ENCODE measurements around the gene SLC51B. TPM values are rescaled to one million over a fixed set of nuclear protein-coding genes. Genes with fewer than 3 reads are reported as not detected.

Gene SLC51B
- total and polyA plus RNA-seq, 2 of the 4 experiments (the other 2 are of a cell fraction): not detected

GRCh38 chr15:65085990-65086679 lies 40.9 kb downstream of the SLC51B start (continued):
- TF ChIP-seq MAFK (IDR thresholded peaks at IDR 0.05; ENCODE audit: low read depth, low read length): no peak

- Histone ChIP-seq H3K9me1 (ENCODE audit: insufficient read depth, low read length) (no peaks in the 10 kb centered on the region), H2AK9ac (replicated peaks; ENCODE audit: low read depth, low read length, poor library complexity) (peak overlapping the region; percentile 31), H3K79me1 (ENCODE audit: low read depth in 1 of 2, low read length in 2 of 2) (no peaks in the 10 kb centered on the region), H3K4me1 (ENCODE audit: control insufficient read depth, insufficient read depth, low read length) (peaks cover 36% of the 10 kb centered on the region), H2AFZ (replicated peaks; ENCODE audit: low read length, poor library complexity) (no peak overlapping the region), H2BK5ac (ENCODE audit: low read depth, low read length, poor library complexity, severe bottlenecking) (no peak overlapping the region), H3K27ac (ENCODE audit: insufficient read depth, low read length) (no peak overlapping the region), H4K20me1 (ENCODE audit: insufficient read depth, low read length) (no peaks in the 10 kb centered on the region; the same call in none of the 2 replicates), H4K91ac (ENCODE audit: insufficient read depth, low read depth, low read length) (no peak overlapping the region), H2AK5ac (ENCODE audit: low read depth, low read length) (peak overlapping the region; percentile 39; the same call in 1 of the 2 replicates), H3K23ac (ENCODE audit: low read depth, low read length) (no peak overlapping the region), H3K27me3 (ENCODE audit: control insufficient read depth, insufficient read depth, low read length) (peaks cover 35% of the 10 kb centered on the region), H4K5ac (ENCODE audit: low read depth, low read length) (no peak overlapping the region), H2BK15ac (ENCODE audit: low read depth, low read length) (no peak overlapping the region), H2BK120ac (ENCODE audit: low read depth, low read length) (no peak overlapping the region), H3K18ac (ENCODE audit: low read depth, low read length) (no peak overlapping the region), H3K56ac (ENCODE audit: extremely low read depth, insufficient read depth, low read length) (no peak overlapping the region), H3K4me2 (ENCODE audit: low read depth, low read length) (no peak overlapping the region), H3K9me3 (ENCODE audit: control insufficient read depth, insufficient read depth, low read length) (no peaks in the 10 kb centered on the region), H3K14ac (replicated peaks; ENCODE audit: low read depth, low read length) (no peak overlapping the region), H2BK20ac (ENCODE audit: low read depth, low read length) (no peak overlapping the region), H3K4me3 (ENCODE audit: insufficient read depth, low read depth, low read length) (no peak overlapping the region), H3K9ac (ENCODE audit: low read depth, low read length) (no peak overlapping the region), H3K36me3 (ENCODE audit: control insufficient read depth, insufficient read depth, low read length) (no peaks in the 10 kb centered on the region), H4K8ac (ENCODE audit: low read depth in 2 of 2, low read length in 2 of 2) (no peak overlapping the region; a peak in 1 of 4 replicates), H3K4ac (ENCODE audit: low read depth, low read length) (no peak overlapping the region; the same call in 1 of the 2 replicates)
- no peak for ATAC-seq (ENCODE audit: low read depth)
- WGBS, 2 experiments (ENCODE audit: extremely low coverage in 2 of 2, insufficient read length in 1 of 2): 92% methylated on average over 2 of the region's 6 CpGs; no CpG with 5 or more reads in 1 of the 2 experiments
- in situ Hi-C loops (cut with MboI; ENCODE audit: low sequenced_read_pairs): loop anchor here (5.0 to 10.0 kb wide), 2 partner anchors 34 to 52 kb away; no protein-coding TSS in a partner anchor
- intact Hi-C loops (cut with micrococcal nuclease): no loop called here
- DNase-seq: no peak
- no TSS peak for BruUV-seq (replicated peaks)
- ChIA-PET POLR2A (ENCODE audit: unreplicated experiment) (interaction anchor here (0.6 kb wide), 1 partner anchor 34 kb away, joined by 6 read pairs; no protein-coding TSS in a partner anchor), CTCF (interaction anchor here (0.8 to 1.2 kb wide), 4 partner anchors 15 to 70 kb away, joined by 3 to 4 read pairs (median 3); no protein-coding TSS in a partner anchor)
- dilution Hi-C loops (cut with HindIII; ENCODE audit: low sequenced_read_pairs, unreplicated experiment): no loop called here
- 0 out of 2 replicates have a peak, but pooled peaks have one; percentile 12 for TF ChIP-seq CTCF (conservative IDR thresholded peaks at IDR 0.05; ENCODE audit: low read depth, low read length)
- no peak for TF ChIP-seq SMC3 (IDR thresholded peaks at IDR 0.05; ENCODE audit: low read depth, low read length)
These were observed 41.5 kb downstream of the SLC51B start for GRCh38 chr15:65086680-65087111.

Data from IMR-90 (cell line).